Activated CD8-positive, alpha-beta T cell treated with anti-CD3 and anti-CD28 coated beads for 36 hours (primary cell): ENCODE data around the gene CIB4. TPM values are rescaled to one million over a fixed set of nuclear protein-coding genes. Genes with fewer than 3 reads are reported as not detected.

Experiments used
- ATAC-seq: fragments of 200-7000 bp; cut with Tn5 transposase; one replicate; pipeline ENCODE4 v1.10.0; 2021; ENCODE audit warnings: mild to moderate bottlenecking, moderate library complexity
- CTCF ChIA-PET: fragments of 350-600 bp; sonication (Branson Sonifier 250); formaldehyde crosslinking; loops from one replicate; lab custom pipeline; 2021; ENCODE audit warnings: antibody characterized with exemption; lab: Charles Lee
- POLR2A ChIA-PET: fragments of 350-600 bp; sonication (Branson Sonifier 250); formaldehyde crosslinking; loops from one replicate; lab custom pipeline; 2021; ENCODE audit warnings: antibody characterized with exemption; lab: Charles Lee
- DNase-seq: peaks from one replicate; pipeline ENCODE4 v3.0.0-alpha.2; 2020
- H3K27ac Mint-ChIP-seq: one replicate; pipeline ENCODE4 v1.8.0; 2021; ENCODE audit warnings: mild to moderate bottlenecking, mixed read lengths
- H3K27me3 Mint-ChIP-seq: one replicate; pipeline ENCODE4 v1.8.0; 2021; ENCODE audit warnings: mixed read lengths
- H3K36me3 Mint-ChIP-seq: one replicate; pipeline ENCODE4 v1.8.0; 2021; ENCODE audit warnings: low read depth, mixed read lengths
- H3K4me1 Mint-ChIP-seq: one replicate; pipeline ENCODE4 v1.8.0; 2021; ENCODE audit warnings: low read depth, mixed read lengths
- H3K4me3 Mint-ChIP-seq: one replicate; pipeline ENCODE4 v1.8.0; 2021; ENCODE audit warnings: mild to moderate bottlenecking, moderate library complexity, mixed read lengths
- H3K9me3 Mint-ChIP-seq: one replicate; pipeline ENCODE4 v1.8.0; 2021; ENCODE audit warnings: mixed read lengths
- intact Hi-C: fragments of 100-400 bp; cut with micrococcal nuclease; formaldehyde crosslinking; loops from one replicate; pipeline ENCODE4 v1.10.0; 2022
- total RNA-seq, 2 experiments: library from RNA; stranded (reverse); gene quantifications; one replicate each; pipeline ENCODE4 v1.2.3, GENCODE V29; 2021
- TF ChIP-seq, protein P1 (sequence below): fragments of 200-600 bp; IDR thresholded peaks from one replicate; pipeline ENCODE4 v1.8.0; 2022; ENCODE audit warnings: antibody characterized with exemption, mild to moderate bottlenecking

CIB4 gene
- not detected for total RNA-seq

DNA sequence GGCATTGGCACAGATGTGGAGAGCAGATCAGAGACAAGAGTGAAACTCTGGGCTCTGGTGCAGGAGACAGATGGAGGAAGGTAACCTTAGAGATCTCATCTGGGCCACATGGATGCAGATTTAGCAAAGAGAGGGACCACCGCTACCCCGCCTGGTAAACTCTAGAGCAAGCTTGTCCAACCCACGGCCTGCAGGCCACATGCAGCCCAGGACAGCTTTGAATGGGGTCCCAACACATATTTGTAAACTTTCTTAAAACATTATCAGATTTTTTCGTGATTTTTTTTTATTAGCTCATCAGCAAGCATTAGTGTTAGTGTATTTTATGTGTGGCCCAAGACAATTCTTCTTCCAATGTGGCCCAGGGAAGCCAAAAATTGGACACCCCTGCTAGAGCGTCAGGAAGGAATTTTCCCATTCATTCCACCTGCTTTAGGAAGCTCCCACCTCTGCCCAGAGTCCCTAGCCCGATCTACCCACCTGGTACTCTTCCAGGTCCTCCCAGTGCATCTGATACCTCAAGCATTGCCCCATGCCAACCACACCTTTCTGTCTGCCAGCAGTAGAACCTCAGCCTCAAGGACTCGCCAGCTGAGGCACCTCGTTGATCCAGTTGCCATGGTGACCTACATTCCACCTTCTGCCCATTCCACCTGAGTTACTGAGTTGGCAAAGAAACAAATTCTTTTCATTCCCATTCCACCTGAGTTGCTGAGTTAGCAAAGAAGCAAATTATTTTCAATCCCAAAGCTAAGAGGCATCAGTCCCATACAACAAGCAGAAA lies at the start of gene CIB4:
Gene CIB4 (minus strand): TSS at position 586 of the 784 bp plus-strand sequence. CDS start 52 bp downstream, at position 534.
- Mint-ChIP-seq H3K36me3 (no peaks in the 10 kb centered on the region), H3K27ac (no peak within 1 kb of the TSS), H3K4me3 (no peak within 1 kb of the TSS), H3K27me3 (peaks cover 17% of the 10 kb centered on the region), H3K4me1 (no peaks in the 10 kb centered on the region), H3K9me3 (no peaks in the 10 kb centered on the region)
- intact Hi-C loops, result no loop called here
- CTCF ChIA-PET, result interaction anchor here (1.6 kb wide), 1 partner anchor 35 kb away, joined by 6 read pairs; no protein-coding TSS in a partner anchor
- DNase-seq (no peak), ATAC-seq (no peak)
- TF ChIP-seq, protein P1, sequence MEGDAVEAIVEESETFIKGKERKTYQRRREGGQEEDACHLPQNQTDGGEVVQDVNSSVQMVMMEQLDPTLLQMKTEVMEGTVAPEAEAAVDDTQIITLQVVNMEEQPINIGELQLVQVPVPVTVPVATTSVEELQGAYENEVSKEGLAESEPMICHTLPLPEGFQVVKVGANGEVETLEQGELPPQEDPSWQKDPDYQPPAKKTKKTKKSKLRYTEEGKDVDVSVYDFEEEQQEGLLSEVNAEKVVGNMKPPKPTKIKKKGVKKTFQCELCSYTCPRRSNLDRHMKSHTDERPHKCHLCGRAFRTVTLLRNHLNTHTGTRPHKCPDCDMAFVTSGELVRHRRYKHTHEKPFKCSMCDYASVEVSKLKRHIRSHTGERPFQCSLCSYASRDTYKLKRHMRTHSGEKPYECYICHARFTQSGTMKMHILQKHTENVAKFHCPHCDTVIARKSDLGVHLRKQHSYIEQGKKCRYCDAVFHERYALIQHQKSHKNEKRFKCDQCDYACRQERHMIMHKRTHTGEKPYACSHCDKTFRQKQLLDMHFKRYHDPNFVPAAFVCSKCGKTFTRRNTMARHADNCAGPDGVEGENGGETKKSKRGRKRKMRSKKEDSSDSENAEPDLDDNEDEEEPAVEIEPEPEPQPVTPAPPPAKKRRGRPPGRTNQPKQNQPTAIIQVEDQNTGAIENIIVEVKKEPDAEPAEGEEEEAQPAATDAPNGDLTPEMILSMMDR, result no peak
- POLR2A ChIA-PET, result interaction anchor here (0.9 to 1.4 kb wide), 2 partner anchors 9 to 11 kb away, joined by 3 to 4 read pairs; no protein-coding TSS in a partner anchor

DNA sequence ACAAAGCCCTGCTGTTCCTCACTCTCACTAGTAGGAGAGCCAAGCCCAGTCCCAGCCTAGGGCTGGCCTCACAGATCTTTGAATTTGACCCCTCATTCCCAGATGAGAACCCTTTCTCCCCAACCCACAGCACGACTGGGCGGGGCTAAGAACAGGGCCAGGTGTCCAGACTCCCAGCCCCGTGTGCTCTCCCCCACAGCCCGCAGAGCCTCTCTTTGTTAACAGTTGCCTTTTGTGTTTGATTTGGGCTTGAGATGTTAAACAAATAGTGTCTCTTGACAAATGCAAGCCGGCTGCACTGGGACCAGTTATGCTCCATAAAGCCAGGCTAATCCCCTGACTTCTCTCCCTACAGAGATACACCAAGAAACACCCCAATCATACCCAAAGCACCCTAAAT lies 46.6 kb upstream of the CIB4 start:
- ChIA-PET CTCF (no interaction called here), POLR2A (no interaction called here)
- peaks cover 29% of the 10 kb centered on the region for H3K27me3 Mint-ChIP-seq
- H3K27ac Mint-ChIP-seq, result no peak overlapping the region
- DNase-seq, result no peak
- intact Hi-C loops, result no loop called here
- H3K4me1 Mint-ChIP-seq, result no peaks in the 10 kb centered on the region
- ATAC-seq, result no peak
- no peak overlapping the region for H3K4me3 Mint-ChIP-seq
- H3K9me3 Mint-ChIP-seq, result no peaks in the 10 kb centered on the region
- TF ChIP-seq, protein P1, result no peak
- H3K36me3 Mint-ChIP-seq, result no peaks in the 10 kb centered on the region

DNA sequence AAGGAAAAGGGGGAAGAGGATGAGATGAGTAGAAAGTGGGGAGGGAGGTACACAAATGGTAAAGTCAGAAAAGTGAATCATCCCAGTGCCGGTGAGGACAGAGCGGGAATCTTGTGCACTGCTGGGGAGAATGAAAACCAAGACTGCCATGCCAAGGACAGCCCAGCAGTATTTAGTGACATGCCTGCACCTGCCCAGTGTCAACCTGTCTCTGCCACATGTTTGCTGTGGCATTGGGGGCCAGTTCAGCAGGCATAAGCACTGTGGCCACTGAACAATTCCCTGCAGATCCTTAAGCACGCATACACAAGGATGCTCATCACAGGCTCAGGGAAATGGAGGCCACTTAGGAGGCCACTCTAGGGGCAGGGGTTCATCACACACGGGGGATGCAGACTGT lies 46.2 kb upstream of the CIB4 start:
- H3K4me3 Mint-ChIP-seq, result no peak overlapping the region

DNA sequence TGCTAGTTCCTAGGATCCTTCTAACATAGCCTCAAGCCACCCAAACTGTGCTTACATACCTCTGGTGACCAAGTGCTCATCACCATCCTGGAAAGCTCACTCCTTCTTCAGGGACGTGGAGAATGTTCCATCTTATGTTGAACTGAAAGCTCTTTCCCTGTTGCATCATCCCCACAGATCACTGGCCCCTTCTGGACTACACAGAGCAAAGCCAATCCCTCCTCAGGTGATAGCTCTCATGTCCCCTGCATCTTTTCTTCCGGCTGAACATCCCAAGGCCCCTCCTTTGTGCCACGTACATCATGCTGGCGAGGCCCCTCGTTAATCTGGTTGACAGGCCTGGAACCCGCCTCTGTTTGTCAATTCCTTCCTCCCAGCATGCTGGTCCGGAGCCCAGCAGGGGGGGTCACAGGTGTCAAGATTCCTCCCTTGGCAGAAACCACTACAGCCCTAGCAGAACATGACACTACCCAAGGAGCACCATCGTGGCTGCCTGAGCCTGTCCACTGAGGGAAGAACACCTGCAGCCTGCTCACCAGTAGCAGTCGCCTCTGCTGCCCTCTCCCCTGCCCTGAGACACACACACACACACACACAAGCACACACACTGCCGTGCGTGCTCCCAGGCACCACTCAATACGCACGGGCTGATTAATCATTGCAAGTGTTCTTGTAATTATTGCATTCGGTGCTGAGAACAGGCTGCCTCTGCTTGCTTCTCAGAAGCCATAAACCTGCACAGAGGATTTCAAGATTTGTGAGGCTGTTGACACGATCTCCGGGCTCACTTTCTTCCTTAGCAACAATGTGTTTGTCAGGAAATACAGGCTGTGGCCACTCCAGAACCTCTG lies 45.0 kb upstream of the CIB4 start:
- no peak for DNase-seq
- no peak for ATAC-seq
- TF ChIP-seq, protein P1, result no peak
- Mint-ChIP-seq H3K27ac (no peak overlapping the region), H3K4me1 (no peaks in the 10 kb centered on the region), H3K36me3 (no peaks in the 10 kb centered on the region), H3K9me3 (no peaks in the 10 kb centered on the region), H3K27me3 (peaks cover 28% of the 10 kb centered on the region), H3K4me3 (no peak overlapping the region)
- POLR2A ChIA-PET, result no interaction called here
- intact Hi-C loops, result no loop called here
- CTCF ChIA-PET, result no interaction called here

More for the DNA sequence above, 46.2 kb upstream of the CIB4 start:
- TF ChIP-seq, protein P1, result no peak
- DNase-seq (no peak), ATAC-seq (no peak)
- Mint-ChIP-seq H3K27me3 (peaks cover 32% of the 10 kb centered on the region), H3K9me3 (no peaks in the 10 kb centered on the region), H3K27ac (no peak overlapping the region), H3K36me3 (no peaks in the 10 kb centered on the region), H3K4me1 (no peaks in the 10 kb centered on the region)
- POLR2A ChIA-PET, result interaction anchor here (0.6 kb wide), 1 partner anchor 215 kb away, joined by 3 read pairs; no protein-coding TSS in a partner anchor
- intact Hi-C loops, result no loop called here
- CTCF ChIA-PET, result no interaction called here

DNA sequence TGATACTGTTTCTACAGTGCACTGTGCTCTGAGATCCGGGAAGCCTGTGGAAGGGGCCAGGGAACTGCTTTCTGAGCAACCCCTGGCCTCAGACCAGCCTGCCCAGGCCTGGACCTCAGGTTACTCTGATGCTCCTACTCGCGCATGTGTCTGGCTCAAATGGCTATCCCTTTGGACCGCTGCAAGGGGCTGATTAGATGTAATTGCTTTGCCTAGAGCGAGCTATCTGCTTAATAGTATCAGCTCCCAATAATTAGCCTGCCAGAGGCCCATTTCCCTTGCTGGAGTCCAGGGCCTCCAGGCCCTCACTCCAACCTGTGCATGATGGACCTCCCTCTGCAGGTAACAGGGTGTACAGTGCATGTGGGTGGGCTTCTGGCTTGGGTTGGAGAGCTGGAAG lies 44.2 kb upstream of the CIB4 start:
- no peaks in the 10 kb centered on the region for H3K9me3 Mint-ChIP-seq
- H3K27ac Mint-ChIP-seq, result no peak overlapping the region
- intact Hi-C loops, result no loop called here
- H3K27me3 Mint-ChIP-seq, result peaks cover 26% of the 10 kb centered on the region
- POLR2A ChIA-PET, result no interaction called here
- H3K36me3 Mint-ChIP-seq, result no peaks in the 10 kb centered on the region
- no peak overlapping the region for H3K4me3 Mint-ChIP-seq
- no peak for DNase-seq
- H3K4me1 Mint-ChIP-seq, result no peaks in the 10 kb centered on the region
- CTCF ChIA-PET, result no interaction called here
- ATAC-seq, result no peak
- TF ChIP-seq, protein P1, result no peak
